HG02678 (cell line): Measurements from ENCODE around the gene EML6.
A peak's percentile ranks its signal among the peaks of the same experiment; 100 is the strongest.

Experiments used
- ATAC-seq: cut with Tn5 transposase; IDR thresholded peaks from one replicate; pipeline ENCODE4 v1.9.1; 2021; ENCODE audit warnings: mild to moderate bottlenecking, moderate library complexity; ENCODE audit not compliant: unreplicated experiment

Gene EML6

DNA sequence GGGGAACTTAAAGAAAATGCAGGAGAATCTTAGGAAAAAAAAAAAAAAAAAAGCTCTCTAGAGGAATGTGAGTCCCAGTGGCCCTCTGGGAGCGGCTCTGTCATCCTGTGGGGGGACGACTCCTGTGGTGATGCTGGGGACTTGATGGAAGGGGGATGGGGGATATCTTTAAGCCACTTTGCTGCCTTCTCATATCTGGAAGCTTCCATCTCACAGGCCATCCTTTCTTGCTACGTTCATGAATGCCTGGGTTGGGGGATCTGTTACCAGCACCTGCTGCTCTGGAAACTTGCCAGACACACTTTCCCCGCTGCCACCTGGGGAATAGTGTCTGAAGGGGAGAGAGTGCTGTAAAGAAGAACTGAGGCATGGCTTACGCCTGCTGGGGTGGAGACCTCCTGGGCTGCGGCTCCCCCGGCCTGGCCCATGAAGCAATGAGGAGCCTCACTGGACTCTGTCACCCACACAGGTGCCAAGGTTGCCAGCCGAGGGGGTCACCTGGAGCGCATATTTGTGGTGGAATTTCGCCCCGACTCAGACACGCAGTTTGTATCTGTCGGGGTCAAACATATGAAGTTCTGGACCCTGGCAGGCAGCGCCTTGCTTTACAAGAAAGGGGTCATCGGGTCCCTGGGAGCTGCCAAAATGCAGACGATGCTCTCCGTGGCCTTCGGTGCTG, 234.0 kb downstream of the EML6 start:
- no peak for ATAC-seq

DNA sequence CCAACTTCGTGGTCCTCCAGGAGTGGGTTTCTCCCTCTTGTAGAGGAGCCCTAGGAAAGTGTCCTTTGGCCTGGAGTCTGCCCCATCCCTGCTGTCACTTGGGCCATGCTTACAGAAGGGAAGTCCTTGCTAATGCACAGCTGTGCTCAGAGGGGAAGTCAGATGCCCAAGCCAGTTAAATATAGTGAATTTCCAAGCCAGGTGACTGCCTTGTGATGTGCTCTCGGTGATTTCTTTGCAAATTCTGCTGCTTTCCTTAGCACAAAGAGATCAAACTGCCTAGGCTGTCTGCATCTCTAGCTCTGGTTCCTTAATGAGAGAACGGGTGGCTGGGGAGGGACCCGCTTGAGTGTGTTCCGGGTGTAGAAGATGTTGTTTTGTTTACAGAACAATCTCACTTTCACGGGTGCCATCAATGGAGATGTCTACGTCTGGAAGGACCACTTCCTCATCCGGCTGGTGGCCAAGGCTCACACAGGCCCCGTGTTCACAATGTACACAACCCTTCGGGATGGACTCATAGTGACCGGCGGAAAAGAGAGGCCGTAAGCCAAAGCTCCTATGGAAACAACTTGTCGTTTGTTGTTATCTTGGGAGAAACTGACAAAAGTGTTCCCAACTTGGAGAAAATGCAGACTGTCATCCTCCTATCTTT, 235.4 kb downstream of the EML6 start:
- ATAC-seq = no peak

DNA sequence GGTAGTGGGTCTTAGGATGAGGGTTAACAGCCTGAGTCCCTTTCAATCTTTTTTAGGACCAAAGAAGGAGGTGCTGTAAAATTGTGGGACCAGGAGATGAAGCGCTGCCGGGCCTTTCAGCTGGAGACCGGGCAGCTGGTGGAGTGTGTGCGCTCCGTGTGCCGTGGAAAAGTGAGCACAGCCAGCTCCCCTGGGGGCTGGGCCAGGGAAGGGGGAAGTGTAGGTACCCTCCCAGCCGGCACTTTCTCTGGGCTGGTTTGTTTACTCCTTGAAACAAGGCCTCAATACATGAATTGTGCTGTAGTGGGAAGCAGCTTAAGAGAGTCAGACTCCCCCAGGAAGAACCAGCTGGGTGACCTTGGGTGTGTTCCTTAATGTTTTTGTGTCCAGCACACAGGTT, 236.7 kb downstream of the EML6 start:
- ATAC-seq = no peak

DNA sequence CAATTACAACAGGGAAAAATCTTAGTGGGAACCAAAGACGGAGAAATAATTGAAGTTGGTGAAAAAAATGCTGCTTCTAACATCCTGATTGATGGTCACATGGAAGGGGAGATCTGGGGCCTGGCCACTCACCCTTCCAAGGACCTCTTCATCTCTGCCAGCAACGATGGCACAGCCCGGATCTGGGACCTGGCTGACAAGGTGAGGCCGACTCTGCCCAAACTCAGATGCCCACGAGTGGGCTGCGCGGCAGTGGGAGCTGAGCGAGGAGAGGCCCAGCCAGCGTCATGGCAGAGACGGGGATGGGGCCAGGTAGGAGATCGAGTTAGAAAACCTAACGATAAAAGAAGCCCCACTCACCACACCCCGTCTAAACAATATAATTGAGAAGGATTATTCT, 239.0 kb downstream of the EML6 start:
- no peak for ATAC-seq

DNA sequence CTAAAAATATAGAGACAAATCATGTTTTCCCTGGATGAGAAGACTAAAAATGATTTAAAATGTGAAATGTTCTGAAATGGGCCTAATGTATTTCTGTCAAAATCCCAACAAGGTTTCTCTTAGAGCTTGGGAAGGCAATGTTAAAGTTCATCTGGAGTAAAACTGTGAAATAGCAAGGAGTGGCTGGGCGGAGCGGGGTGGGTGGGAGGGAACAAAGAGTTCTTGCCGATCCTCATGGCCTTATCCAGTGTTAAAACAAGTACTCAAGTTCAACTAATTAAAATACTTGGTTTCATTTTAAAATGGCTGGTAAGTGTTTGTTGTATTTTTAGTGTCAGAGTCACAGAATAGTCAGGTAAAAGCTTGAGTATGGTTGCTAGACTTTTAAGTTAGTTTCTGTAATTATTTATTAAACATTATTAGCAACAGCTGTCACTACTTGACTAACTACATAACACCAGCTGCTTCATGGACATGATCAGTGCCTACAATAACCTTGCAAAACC, 239.5 kb downstream of the EML6 start:
- no peak for ATAC-seq

DNA sequence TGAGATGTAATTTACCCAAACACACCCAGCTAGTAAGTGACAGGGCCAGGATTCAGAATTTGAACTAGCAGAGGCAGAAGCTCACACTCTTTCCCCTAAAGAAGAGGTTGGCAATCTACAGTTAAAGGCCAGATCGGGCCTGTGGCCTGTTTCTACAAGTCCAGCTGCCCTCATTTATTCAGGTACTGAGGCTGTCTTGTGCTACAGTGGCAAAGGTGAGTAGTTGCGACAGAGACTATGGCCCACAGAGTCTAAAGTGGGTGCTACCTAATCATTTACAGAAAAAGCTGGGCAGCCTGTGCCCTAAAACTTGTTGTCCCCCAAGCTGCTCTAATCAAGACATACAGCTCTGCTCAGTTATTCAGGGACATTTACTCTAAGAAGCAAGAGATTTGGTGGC, 240.0 kb downstream of the EML6 start:
- no peak for ATAC-seq

DNA sequence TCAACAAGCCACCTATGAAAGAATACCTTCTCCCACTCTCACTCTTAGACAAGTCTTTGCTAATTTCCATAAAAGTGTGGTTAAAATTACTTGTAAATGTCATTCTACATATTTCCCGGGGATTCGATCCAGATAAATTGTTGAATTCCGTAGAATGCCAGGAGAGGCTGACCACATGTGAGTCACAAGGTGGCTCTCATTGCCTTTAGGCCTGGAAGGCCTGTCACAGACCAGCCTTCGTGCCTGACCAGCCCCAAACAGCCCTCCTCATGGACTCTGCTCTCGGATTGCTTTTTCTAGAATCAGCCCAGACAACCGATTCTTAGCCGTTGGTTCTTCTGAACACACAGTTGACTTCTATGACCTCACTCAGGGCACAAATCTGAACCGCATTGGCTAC, 240.8 kb downstream of the EML6 start:
- no peak for ATAC-seq

DNA sequence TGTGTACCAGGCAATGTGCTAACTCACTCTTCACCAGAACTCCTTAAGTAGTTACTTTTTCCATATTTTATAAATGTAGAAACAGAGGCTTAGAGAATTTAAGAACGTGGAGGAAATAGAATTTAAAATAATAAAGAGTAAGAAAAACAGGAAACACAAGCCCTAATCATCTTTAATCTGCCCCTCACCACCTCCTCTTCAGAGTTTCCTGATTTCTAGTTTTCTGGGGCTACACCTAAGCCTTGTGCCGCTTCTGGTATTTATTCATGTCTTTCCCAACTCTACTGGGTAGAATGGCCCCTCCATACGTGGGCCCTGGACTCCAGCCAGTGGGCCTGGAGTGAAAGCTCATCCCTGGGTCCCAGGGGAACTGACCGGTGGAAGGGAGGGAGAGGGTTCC, 241.4 kb downstream of the EML6 start:
- no peak for ATAC-seq

DNA sequence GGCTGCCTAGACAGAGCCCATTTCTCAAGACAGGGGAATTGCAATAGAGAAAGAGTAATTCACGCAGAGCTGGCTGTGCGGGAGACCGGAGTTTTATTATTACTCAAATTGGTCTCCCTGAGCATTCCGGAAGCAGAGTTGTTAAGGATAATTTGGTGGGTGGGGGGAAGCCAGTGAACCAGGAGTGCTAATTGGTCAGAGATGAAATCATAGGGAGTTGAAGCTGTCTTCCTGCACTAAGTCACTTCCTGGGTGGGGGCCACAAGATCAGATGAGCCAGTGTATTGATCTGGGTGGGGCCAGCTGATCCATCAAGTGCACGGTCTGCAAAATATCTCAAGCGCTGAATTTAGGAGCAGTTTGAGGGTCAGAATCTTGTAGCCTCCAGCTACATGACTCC, 242.0 kb downstream of the EML6 start:
- no peak for ATAC-seq

DNA sequence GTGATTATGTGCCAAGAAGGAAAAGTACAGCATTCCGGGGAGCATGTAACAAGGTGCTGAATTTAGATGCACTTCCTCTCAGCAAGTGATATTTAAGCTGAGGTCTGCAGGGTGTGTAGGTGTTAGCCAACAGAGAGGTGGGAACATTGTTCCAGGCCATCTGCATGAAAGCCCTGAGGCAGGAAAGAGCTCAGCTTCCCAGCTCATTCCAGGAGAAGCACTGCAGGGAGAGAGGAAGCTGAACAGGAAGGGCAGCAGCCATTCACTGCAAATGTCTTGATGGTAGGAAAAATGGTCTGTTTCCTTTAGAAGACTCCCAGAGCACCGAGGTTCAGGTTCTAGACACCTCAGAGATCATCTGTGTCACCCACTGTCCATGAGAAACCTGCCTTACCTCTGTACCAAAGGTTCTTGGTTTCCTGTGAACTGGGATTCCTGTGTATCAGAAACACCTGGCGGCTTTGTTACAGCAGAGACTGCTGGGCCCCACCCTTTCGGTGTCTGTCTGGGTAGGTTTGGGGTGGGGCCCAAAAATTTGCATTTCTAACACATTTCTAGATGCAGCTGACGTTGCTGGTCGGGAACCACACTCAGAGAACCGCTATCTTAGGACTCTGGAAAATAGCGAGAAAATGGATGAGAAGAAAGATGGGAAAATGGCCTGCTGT, 242.8 kb downstream of the EML6 start:
- no peak for ATAC-seq

DNA sequence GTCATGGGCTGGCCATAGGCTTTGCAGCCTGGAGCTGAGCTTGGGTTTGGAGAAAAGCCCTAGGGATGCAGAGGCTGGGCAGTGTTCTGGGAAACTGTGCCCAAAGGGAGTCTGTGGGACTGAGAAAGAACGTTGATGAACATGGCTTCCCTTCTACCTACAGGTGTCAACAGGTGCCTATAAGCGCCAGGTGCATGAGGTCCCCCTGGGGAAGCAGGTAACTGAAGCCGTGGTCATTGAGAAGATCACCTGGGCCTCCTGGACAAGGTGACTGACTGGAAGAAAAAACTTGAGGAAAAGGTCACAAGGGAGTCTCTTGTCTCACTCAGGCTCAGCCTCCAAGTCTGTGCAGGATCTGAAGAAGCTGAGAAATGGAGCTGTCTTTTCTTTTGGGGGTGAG, 243.4 kb downstream of the EML6 start:
- no peak for ATAC-seq

DNA sequence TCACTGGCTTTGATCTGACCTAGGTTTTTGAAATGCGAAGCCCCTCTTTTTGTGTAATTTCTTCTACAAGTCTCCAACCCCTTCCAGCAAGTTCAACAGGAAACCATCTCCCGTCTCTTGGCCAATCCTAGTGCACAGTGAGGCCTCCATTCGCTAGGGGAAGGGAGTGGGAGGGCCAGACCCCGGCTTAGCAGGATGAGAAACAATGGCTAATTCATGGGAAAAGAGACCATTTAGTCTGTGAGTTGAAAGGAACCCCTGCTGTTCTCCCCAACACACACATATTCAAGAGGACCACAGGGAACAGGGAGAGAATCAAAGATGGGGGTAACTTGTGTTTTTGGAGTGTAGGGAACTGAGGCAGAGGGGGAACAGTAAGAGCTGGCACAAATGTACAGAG, 243.8 kb downstream of the EML6 start:
- no peak for ATAC-seq

DNA sequence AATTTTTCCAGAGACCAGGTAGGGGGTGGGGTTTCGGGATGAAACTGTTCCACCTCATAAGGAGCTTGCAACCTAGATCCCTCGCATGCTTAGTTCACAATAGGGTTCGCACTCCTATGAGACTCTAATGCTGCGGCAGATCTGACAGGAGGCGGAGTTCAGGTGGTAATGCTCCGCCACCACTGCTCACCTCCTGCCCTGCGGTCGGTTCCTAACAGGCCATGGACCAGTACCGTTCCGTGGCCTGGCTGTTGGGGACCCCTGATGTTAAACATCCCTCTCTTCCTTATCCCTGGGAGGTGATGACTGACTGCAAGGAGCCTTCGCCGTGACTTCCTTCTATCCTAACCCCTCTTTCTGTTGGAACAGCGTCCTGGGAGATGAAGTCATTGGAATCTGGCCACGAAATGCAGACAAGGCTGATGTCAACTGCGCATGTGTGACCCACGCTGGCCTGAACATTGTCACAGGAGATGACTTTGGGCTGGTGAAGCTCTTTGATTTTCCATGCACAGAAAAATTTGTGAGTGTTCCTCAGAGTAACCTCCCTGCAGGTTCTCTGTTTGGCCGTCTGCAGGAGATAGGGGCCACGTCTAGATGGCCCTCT, 244.4 kb downstream of the EML6 start:
- no peak for ATAC-seq

DNA sequence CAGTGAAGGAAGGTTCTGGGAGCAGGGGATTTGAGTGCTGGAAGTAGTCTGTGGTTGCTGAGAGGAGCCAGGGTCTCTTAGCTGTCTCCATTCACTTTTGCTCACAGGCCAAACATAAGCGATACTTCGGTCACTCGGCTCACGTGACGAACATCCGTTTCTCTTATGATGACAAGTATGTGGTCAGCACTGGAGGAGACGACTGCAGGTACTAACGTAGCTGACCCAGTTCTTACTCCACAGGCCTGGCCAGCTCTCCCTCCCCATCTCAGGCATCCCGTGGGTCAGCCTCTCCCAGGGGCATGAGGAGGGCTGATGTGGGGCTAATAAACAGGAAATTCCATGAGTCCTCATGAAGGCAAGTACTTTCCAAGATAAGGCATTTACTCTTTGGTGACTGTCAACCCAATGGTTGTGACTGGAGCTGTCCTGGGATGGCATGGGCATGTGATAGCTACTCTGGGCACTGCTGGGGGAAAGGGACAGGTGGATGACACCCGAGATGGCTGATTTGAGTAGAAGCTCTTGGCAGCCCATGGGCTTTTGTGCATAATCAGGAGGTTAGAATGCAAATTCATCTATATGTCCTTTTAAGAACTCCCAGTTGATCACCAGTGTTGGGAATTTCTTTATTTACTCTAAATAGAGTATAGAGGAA, 245.2 kb downstream of the EML6 start:
- ATAC-seq = no peak

DNA sequence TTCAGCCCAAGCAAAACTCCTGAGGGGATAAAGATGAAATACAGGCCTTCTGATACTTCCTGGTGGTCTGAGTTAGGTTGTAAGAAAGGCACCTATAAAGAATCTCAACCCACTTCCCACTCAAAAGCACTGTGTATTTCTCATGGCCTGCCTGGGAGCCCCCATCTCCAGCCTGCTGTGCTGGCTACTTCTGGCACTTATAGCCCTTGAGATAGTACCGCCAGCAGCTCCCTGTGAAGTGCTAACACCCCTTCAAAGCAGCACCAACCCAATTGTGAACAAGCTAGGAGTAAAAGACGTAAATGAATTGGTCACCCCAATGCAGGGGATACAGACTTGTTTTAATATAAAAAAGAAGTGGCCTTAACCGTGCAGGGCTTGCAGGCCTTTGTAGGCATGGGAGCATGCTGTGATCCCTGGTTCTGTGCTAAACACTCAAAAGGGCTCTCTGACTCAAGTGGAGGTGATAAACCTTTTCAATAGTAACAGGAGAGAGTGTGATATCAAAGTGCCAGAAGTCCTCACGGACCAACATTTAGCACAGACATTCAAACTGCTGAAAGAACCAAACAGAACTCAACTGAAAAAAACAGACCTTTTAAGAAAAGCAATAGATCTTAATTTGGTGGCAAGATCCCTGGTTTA, 246.0 kb downstream of the EML6 start:
- no peak for ATAC-seq

DNA sequence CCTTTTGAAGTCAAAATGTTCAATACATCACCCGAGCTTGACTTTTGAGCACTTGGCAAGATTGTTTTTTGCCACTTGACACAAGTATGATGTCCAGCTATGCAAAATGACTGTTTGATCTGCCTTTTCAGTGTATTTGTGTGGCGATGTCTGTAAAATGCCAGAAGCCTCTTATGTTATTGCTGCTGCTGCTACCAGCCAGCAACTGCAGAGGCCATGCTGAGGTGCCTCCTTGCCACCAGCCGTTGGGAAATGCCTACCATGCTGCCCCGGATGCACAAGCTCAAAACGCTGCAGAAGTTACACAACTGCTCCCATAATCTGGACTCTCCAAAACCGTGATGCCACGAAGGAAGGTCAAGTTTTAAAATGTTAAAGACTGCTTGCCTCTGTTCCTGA, 246.5 kb downstream of the EML6 start:
- no peak for ATAC-seq

DNA sequence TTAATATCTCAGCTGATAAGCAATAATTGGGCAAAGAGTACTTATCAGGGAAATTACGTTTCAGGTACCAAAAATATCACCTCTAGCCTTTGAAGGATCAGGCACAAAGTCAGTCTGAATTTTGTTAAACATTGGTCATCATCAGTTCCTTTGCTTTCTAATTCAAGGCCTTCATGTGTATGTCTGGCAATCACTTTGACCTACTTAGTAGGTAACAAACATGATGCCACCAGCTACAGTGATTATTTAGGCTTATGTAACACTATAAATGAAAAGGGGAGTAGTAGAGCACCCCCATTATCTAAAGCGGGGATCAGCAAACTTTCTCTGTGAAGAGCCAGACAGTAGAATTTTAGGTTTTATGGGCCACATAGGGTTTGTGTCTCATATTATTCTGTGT, 251.7 kb downstream of the EML6 start:
- no peak for ATAC-seq

DNA sequence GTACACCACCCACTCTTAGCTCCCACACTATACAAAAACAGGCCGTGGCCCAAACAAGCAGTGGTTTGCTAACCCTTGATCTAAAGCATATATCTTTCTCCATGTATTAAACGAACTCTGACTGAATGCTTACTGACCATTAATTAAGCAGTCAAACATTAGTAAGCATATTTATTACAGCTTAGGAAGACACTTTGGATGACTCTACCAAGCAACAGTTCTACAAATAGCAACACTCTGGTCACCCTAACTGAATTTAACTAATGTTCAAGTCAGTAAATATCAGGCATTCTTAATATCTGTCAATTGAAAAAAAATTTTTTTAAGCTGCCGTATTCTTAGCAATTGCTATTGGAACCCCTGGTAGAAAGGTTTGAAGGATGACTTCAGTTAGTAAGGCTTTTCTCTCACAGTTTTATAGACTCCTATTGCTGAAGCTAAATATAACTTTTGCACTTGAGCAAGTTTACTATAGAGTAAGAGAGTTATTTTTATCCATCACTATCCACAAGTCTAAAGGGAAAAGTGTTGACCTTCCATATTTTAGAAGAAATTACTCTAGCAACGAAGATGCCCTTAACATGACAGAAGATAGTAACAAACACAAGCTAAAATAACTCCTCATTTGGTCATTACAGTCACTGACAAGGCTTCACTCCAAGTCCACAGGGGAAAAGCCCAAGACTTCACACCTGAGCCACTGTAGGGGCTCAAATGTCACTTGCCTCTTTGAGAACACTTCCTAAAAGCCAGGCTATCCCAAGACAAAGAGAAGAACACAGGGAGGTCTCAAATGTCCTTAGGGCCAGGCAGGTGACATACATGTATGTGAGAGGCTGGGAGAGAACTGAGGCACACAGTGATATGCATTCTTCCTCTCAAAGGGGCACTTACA, 252.4 kb downstream of the EML6 start:
- no peak for ATAC-seq

DNA sequence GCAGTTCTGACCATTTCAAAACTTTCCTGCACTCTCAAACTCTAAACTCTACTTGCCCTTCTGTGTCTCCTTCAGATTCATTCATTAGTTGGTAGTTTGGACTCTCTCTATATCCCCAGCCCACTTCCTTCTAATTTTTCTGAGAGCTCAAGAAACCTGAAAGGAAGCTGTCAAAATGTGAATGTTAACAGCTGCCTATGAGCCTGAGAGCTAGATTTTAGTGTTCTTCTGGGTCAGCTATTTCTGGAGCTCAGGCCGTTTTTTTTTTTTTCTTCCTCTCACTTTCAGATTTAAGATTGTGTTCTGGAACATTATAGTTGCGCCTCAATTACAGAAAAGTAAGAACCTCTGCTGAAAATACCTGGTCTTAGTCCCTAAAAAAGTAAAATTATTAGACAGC, 253.7 kb downstream of the EML6 start:
- peak; percentile 96 for ATAC-seq
